ENCODE results near the gene GDE1.

Gene GDE1

GRCh38 chr16:19485611-19486010, 36.3 kb downstream of the GDE1 start:
- DNase-seq, result no peak

- no peak for DNase-seq
Measured at GRCh38 chr16:19484096-19484495, 37.8 kb downstream of the GDE1 start.

GRCh38 chr16:19482291-19482690, 39.6 kb downstream of the GDE1 start:
- no peak for DNase-seq

GRCh38 chr16:19481769-19482168, 40.1 kb downstream of the GDE1 start:
- DNase-seq, result no peak

GRCh38 chr16:19481296-19481695, 40.6 kb downstream of the GDE1 start:
- DNase-seq, result no peak

GRCh38 chr16:19479302-19479721, 42.6 kb downstream of the GDE1 start:
- DNase-seq, result no peak

- DNase-seq, result no peak
Measured at GRCh38 chr16:19478505-19478904, 43.4 kb downstream of the GDE1 start.

- no peak for DNase-seq
Measured at GRCh38 chr16:19474617-19475016, 47.3 kb downstream of the GDE1 start.

GRCh38 chr16:19472482-19472881, 49.4 kb downstream of the GDE1 start:
- DNase-seq, result no peak

GRCh38 chr16:19468300-19468699, 53.6 kb downstream of the GDE1 start:
- DNase-seq, result no peak

- DNase-seq, result no peak
Measured at GRCh38 chr16:19463468-19464315, 58.2 kb downstream of the GDE1 start.

- no peak for DNase-seq
Measured at GRCh38 chr16:19460397-19460796, 61.5 kb downstream of the GDE1 start.

GRCh38 chr16:19458722-19459379, 63.0 kb downstream of the GDE1 start:
- no peak for DNase-seq

Data from activated naive CD4-positive, alpha-beta T cell treated with anti-CD3 and anti-CD28 coated beads, Interleukin-2, amount 50 U/mL, for 16 hours (primary cell).